Measurements from ENCODE around the gene POPDC3.

- TF ChIP-seq ZNF366 (tag by site-specific recombination; conservative IDR thresholded peaks at IDR 0.05): no peak
- no peak for TF ChIP-seq ZNF660 (tag by site-specific recombination; IDR thresholded peaks at IDR 0.05)
These were observed 1.7 kb downstream of the POPDC3 start for GRCh38 chr6:105178110-105178509.
